SK-N-SH (cell line): ENCODE results near the gene PDE6A. TPM values are rescaled to one million over a fixed set of nuclear protein-coding genes. Genes with fewer than 3 reads are reported as not detected.

Experiments used
- CTCF ChIA-PET: fragments of 300-600, 350-600 bp; formaldehyde crosslinking; extraction: SDS; loops from one replicate; lab custom pipeline; 2021; lab: Yijun Ruan, JAX
- POLR2A ChIA-PET: fragments of 350-600 bp; sonication (Branson Sonifier 250); formaldehyde crosslinking; extraction: SDS; loops from one replicate; lab custom pipeline; 2020; ENCODE audit warnings: antibody characterized with exemption, inconsistent platforms; lab: Yijun Ruan, JAX
- DNase-seq: peaks from one replicate; pipeline ENCODE4 v3.0.0; 2012
- H2AFZ ChIP-seq: fragments of 200-600 bp; sonication (generic); 2 replicates; pipeline ENCODE4 v1.8.1; 2016; ENCODE audit warnings: antibody characterized with exemption, mild to moderate bottlenecking, low read depth
- H3F3A ChIP-seq: fragments of 200-600 bp; sonication (generic); replicated peaks from 2 replicates; pipeline ENCODE3; 2016; ENCODE audit warnings: antibody characterized with exemption, mild to moderate bottlenecking; ENCODE audit not compliant: insufficient read depth
- H3K27ac ChIP-seq, 2 experiments: fragments of 200-500 bp in 1 of 2; fragments of 200-600 bp in 1 of 2; sonication (Bioruptor generic) in 1 of 2; sonication (generic), shearing (Covaris generic) in 1 of 2; 2 replicates each; pipeline versions ENCODE4 v1.5.1 to v1.6.1; 2014 to 2016; ENCODE audit warnings: low read depth in 2 of 2, inconsistent platforms in 1 of 2, low read length in 1 of 2, mild to moderate bottlenecking in 1 of 2, mixed read lengths in 1 of 2
- H3K27me3 ChIP-seq: fragments of 200-600 bp; sonication (generic), shearing (Covaris generic); 2 replicates; pipeline ENCODE4 v1.6.1; 2016; ENCODE audit warnings: mixed run types; ENCODE audit not compliant: insufficient read depth
- H3K36me3 ChIP-seq, 2 experiments: fragments of 200-500 bp in 1 of 2; fragments of 200-600 bp in 1 of 2; sonication (Bioruptor generic) in 1 of 2; sonication (generic) in 1 of 2; replicated peaks in 1 of 2; 2 replicates each; pipeline versions ENCODE3 to v1.5.1; 2014 to 2016; ENCODE audit warnings: low read length in 1 of 2, mild to moderate bottlenecking in 1 of 2; ENCODE audit not compliant: insufficient read depth in 2 of 2, control insufficient read depth in 1 of 2
- H3K4me1 ChIP-seq, 2 experiments: fragments of 200-500 bp in 1 of 2; fragments of 200-600 bp in 1 of 2; sonication (Bioruptor generic) in 1 of 2; sonication (generic), shearing (Covaris generic) in 1 of 2; 2 replicates each; pipeline versions ENCODE4 v1.5.1 to v1.6.1; 2014 to 2016; ENCODE audit warnings: low read depth in 1 of 2, low read length in 1 of 2, mixed run types in 1 of 2; ENCODE audit not compliant: insufficient read depth in 2 of 2, control insufficient read depth in 1 of 2
- H3K4me2 ChIP-seq: fragments of 200-600 bp; sonication (generic), shearing (Covaris generic); 2 replicates; pipeline ENCODE4 v1.6.1; 2017; ENCODE audit warnings: mixed run types
- H3K4me3 ChIP-seq, 2 experiments: fragments of 200-500 bp in 1 of 2; fragments of 200-600 bp in 1 of 2; sonication (Bioruptor generic) in 1 of 2; sonication (generic), shearing (Covaris generic) in 1 of 2; 2 replicates each; pipeline versions ENCODE4 v1.5.1 to v1.8.1; 2014 to 2016; ENCODE audit warnings: low read depth in 2 of 2, inconsistent platforms in 1 of 2, low read length in 1 of 2, mild to moderate bottlenecking in 1 of 2, mixed read lengths in 1 of 2, moderate library complexity in 1 of 2
- H3K79me2 ChIP-seq: fragments of 200-600 bp; sonication (generic); 2 replicates; pipeline ENCODE4 v1.8.1; 2017; ENCODE audit warnings: mild to moderate bottlenecking; ENCODE audit not compliant: insufficient read depth
- H3K9ac ChIP-seq: fragments of 200-600 bp; sonication (generic); 2 replicates; pipeline ENCODE4 v1.6.1; 2017; ENCODE audit warnings: mixed run types
- H3K9me2 ChIP-seq: fragments of 200-600 bp; sonication (generic); 2 replicates; pipeline ENCODE4 v1.6.1; 2017; ENCODE audit warnings: mixed run types
- H3K9me3 ChIP-seq: fragments of 200-600 bp; sonication (generic); 2 replicates; pipeline ENCODE4 v1.6.1; 2017; ENCODE audit warnings: mixed run types, mild to moderate bottlenecking, moderate library complexity
- H4K20me1 ChIP-seq: fragments of 200-600 bp; sonication (generic); 2 replicates; pipeline ENCODE4 v1.6.1; 2017; ENCODE audit warnings: mild to moderate bottlenecking, mixed run types; ENCODE audit not compliant: insufficient read depth
- FOSL2 ChIP-seq: IDR thresholded peaks from 2 replicates; pipeline ENCODE4 v1.4.0; 2012; ENCODE audit warnings: low read depth, mild to moderate bottlenecking, moderate library complexity, borderline replicate concordance
- FOXJ3 ChIP-seq: sonication (generic); formaldehyde crosslinking; IDR thresholded peaks from 2 replicates; pipeline ENCODE4 v1.5.1; 2020; ENCODE audit warnings: mild to moderate bottlenecking, missing genetic modification reagents
- MXI1 ChIP-seq: IDR thresholded peaks from 2 replicates; pipeline ENCODE4 v1.6.1; 2012; ENCODE audit warnings: mild to moderate bottlenecking, low read depth, low read length, improper control_type of control experiment
- NFIC ChIP-seq: IDR thresholded peaks from 2 replicates; pipeline ENCODE4 v1.4.0; 2012; ENCODE audit warnings: borderline replicate concordance
- NRF1 ChIP-seq: IDR thresholded peaks from 2 replicates; pipeline ENCODE4 v1.6.1; 2012; ENCODE audit warnings: low read depth, mild to moderate bottlenecking, low read length
- POLR2AphosphoS5 ChIP-seq: IDR thresholded peaks from 2 replicates; pipeline ENCODE4 v1.6.1; 2012; ENCODE audit warnings: low read depth, low read length
- RAD21 ChIP-seq: IDR thresholded peaks from 2 replicates; pipeline ENCODE4 v1.6.1; 2012; ENCODE audit warnings: mild to moderate bottlenecking, low read length
- REST ChIP-seq: IDR thresholded peaks from 2 replicates; pipeline ENCODE4 v1.6.1; 2012; ENCODE audit warnings: mild to moderate bottlenecking, low read depth, low read length, moderate library complexity
- RFX5 ChIP-seq: IDR thresholded peaks from 2 replicates; pipeline ENCODE4 v1.6.1; 2012; ENCODE audit warnings: mild to moderate bottlenecking, improper control_type of control experiment, low read length
- SIN3A ChIP-seq: IDR thresholded peaks from 2 replicates; pipeline ENCODE4 v1.6.1; 2012; ENCODE audit warnings: low read depth, mild to moderate bottlenecking, low read length, moderate library complexity, borderline replicate concordance
- SMC3 ChIP-seq: IDR thresholded peaks from 2 replicates; pipeline ENCODE4 v1.6.1; 2012; ENCODE audit warnings: low read depth, low read length, improper control_type of control experiment
- TCF12 ChIP-seq: IDR thresholded peaks from 2 replicates; pipeline ENCODE4 v1.4.0; 2012
- ZBTB33 ChIP-seq: IDR thresholded peaks from 2 replicates; pipeline ENCODE4 v1.4.0; 2012; ENCODE audit warnings: low read depth, borderline replicate concordance
- WGBS: methylation state at CpG from one replicate; pipeline ENCODE4 v1.1.6; 2017; ENCODE audit warnings: low lambda C conversion rate; 5-methylcytosine and 5-hydroxymethylcytosine counted together
- polyA plus RNA-seq, 3 experiments: library from polyadenylated mRNA; depleted of rRNA; stranded (reverse); fragments of >200 nt; gene quantifications; 2 replicates each; pipeline ENCODE4 v1.2.3, GENCODE V29; 2012

Gene PDE6A
- polyA plus RNA-seq, 1 of the 3 experiments (the other 2 are of a cell fraction): 0.05 TPM

GRCh38 chr5:149975409-149975808 lies 30.8 kb upstream of the PDE6A start:
- no peak overlapping the region for H2AFZ ChIP-seq
- DNase-seq: no peak
- ChIA-PET POLR2A (no interaction called here), CTCF (interaction anchor here (1.8 to 3.4 kb wide), 3 partner anchors 13 to 141 kb away, joined by 5 to 16 read pairs (median 11); no protein-coding TSS in a partner anchor)
- no peaks in the 10 kb centered on the region for H3K9me2 ChIP-seq
- no peaks in the 10 kb centered on the region; the same call in 1 of the 2 replicates for H3K79me2 ChIP-seq
- no peaks in the 10 kb centered on the region for H3K27me3 ChIP-seq
- no peaks in the 10 kb centered on the region for H3F3A ChIP-seq
- no peak overlapping the region for H3K27ac ChIP-seq
- H4K20me1 ChIP-seq: no peaks in the 10 kb centered on the region
- WGBS: 53% methylated on average over 2 of the region's 2 CpGs
- H3K9ac ChIP-seq: no peak overlapping the region
- no peaks in the 10 kb centered on the region for H3K9me3 ChIP-seq
- H3K4me3 ChIP-seq: no peak overlapping the region
- TF ChIP-seq MXI1 (no peak), NRF1 (no peak), POLR2AphosphoS5 (no peak), FOSL2 (no peak), ZBTB33 (no peak), NFIC (no peak), FOXJ3 (no peak), RFX5 (no peak), RAD21 (no peak)
- H3K4me2 ChIP-seq: no peak overlapping the region
- no peaks in the 10 kb centered on the region for H3K4me1 ChIP-seq
- peaks cover 7 to 14% of the 10 kb centered on the region in 2 experiments for H3K36me3 ChIP-seq

GRCh38 chr5:149969181-149969930 lies 24.8 kb upstream of the PDE6A start:
- Histone ChIP-seq H3K79me2 (peaks cover 16% of the 10 kb centered on the region), H3K4me3 (no peak overlapping the region), H3K9ac (no peak overlapping the region), H3K9me3 (no peaks in the 10 kb centered on the region), H4K20me1 (no peaks in the 10 kb centered on the region), H3F3A (peaks cover 7% of the 10 kb centered on the region), H3K36me3 (no peaks in the 10 kb centered on the region), H3K9me2 (no peaks in the 10 kb centered on the region), H3K27ac (no peak overlapping the region), H3K4me1 (no peaks in the 10 kb centered on the region), H3K27me3 (no peaks in the 10 kb centered on the region), H2AFZ (no peak overlapping the region), H3K4me2 (no peak overlapping the region)
- TF ChIP-seq NFIC: no peak
- TF ChIP-seq FOSL2: no peak
- TF ChIP-seq SIN3A: no peak
- no peak for TF ChIP-seq TCF12
- TF ChIP-seq SMC3: no peak
- TF ChIP-seq REST: no peak
- TF ChIP-seq RFX5: no peak
- TF ChIP-seq NRF1: no peak
- ChIA-PET POLR2A (no interaction called here), CTCF (interaction anchor here (0.7 to 7.2 kb wide), 7 partner anchors 10 to 332 kb away, joined by 3 to 35 read pairs (median 7); partner anchors contain the start of gene SLC26A2)
- no peak for DNase-seq
- WGBS: 84% methylated on average over 4 of the region's 4 CpGs
